K562 (cell line): ENCODE data around the gene UIMC1. TPM values are rescaled to one million over a fixed set of nuclear protein-coding genes. Genes with fewer than 3 reads are reported as not detected.

Experiments used
- ATAC-seq: fragments of 200-7000 bp; cut with Tn5 transposase; 3 replicates; pipeline ENCODE4 v1.9.1; 2020; ENCODE audit warnings: moderate library complexity
- BruUV-seq: library from RNA; stranded (reverse); fragments of 400-500 nt; replicated peaks from 2 replicates; lab custom pipeline; 2021; lab: Mats Ljungman, UMichigan
- CTCF ChIA-PET: fragments of 300-600 bp; formaldehyde crosslinking; extraction: SDS; loops from one replicate; lab custom pipeline; 2021; ENCODE audit warnings: low intra/inter-chr PET ratio; lab: Yijun Ruan, JAX
- POLR2A ChIA-PET: fragments of 300-600, 350-650 bp; sonication (Branson Sonifier 250); formaldehyde crosslinking; extraction: SDS; loops from one replicate; lab custom pipeline; 2021; ENCODE audit warnings: antibody characterized with exemption, inconsistent platforms; lab: Yijun Ruan, JAX
- DNase-seq, 4 experiments: peaks; one replicate each; pipeline versions ENCODE4 v3.0.0 to v3.0.0-alpha.2; 2011 to 2018; ENCODE audit warnings: low spot score in 3 of 4, mixed read lengths in 3 of 4; ENCODE audit errors: extremely low read depth in 1 of 4
- FAIRE-seq: peaks from 2 replicates; lab custom pipeline; 2011; peaks lifted over from hg19 to GRCh38; lab: Jason Lieb, UNC
- H2AFZ ChIP-seq: 2 replicates; pipeline ENCODE4 v1.6.0; 2011; ENCODE audit warnings: low read depth, low read length, control low read depth, inconsistent platforms
- H3K27ac ChIP-seq: fragments of 200-600 bp; 3 replicates; pipeline ENCODE4 v1.8.0; 2011; ENCODE audit warnings: low read depth, mild to moderate bottlenecking, control low read depth, inconsistent platforms, low read length, moderate library complexity, mixed read lengths; ENCODE audit errors: extremely low read depth
- H3K27me3 ChIP-seq, 2 experiments: fragments of 300-600 bp in 1 of 2; 2 replicates in 1 of 2; 3 replicates in 1 of 2; pipeline versions ENCODE4 v1.6.0 to v1.8.0; 2011; ENCODE audit warnings: inconsistent platforms in 2 of 2, low read length in 2 of 2, mild to moderate bottlenecking in 1 of 2, mixed read lengths in 1 of 2, moderate library complexity in 1 of 2; ENCODE audit not compliant: control insufficient read depth in 2 of 2, insufficient read depth in 2 of 2
- H3K36me3 ChIP-seq: fragments of 300-600 bp; 3 replicates; pipeline ENCODE4 v1.8.0; 2011; ENCODE audit warnings: mild to moderate bottlenecking, low read length, inconsistent platforms; ENCODE audit not compliant: control insufficient read depth, insufficient read depth
- H3K4me1 ChIP-seq, 2 experiments: fragments of 200-600 bp in 1 of 2; replicated peaks in 1 of 2; 2 replicates in 1 of 2; 3 replicates in 1 of 2; pipeline versions ENCODE4 v1.5.1 to v1.8.0; 2011; ENCODE audit warnings: inconsistent platforms in 2 of 2, low read length in 2 of 2, mild to moderate bottlenecking in 1 of 2, mixed read lengths in 1 of 2, moderate library complexity in 1 of 2; ENCODE audit not compliant: control insufficient read depth in 2 of 2, insufficient read depth in 2 of 2
- H3K4me2 ChIP-seq: 2 replicates; pipeline ENCODE4 v1.6.1; 2011; ENCODE audit warnings: low read length, control low read depth, inconsistent platforms, mixed read lengths; ENCODE audit not compliant: insufficient read depth
- H3K4me3 ChIP-seq: fragments of 200-600 bp; sonication (generic), shearing (Covaris generic); 2 replicates; pipeline ENCODE4 v1.5.1; 2016; ENCODE audit warnings: control low read depth, inconsistent platforms
- H3K79me2 ChIP-seq: fragments of 200-600 bp; 3 replicates; pipeline ENCODE4 v1.8.0; 2011; ENCODE audit warnings: low read length, inconsistent platforms; ENCODE audit not compliant: control insufficient read depth, insufficient read depth
- H3K9ac ChIP-seq, 2 experiments: 2 replicates each; pipeline versions ENCODE4 v1.6.0 to v1.6.1; 2011; ENCODE audit warnings: low read depth in 2 of 2, low read length in 2 of 2, control low read depth in 1 of 2, inconsistent platforms in 1 of 2, mild to moderate bottlenecking in 1 of 2, mixed read lengths in 1 of 2; ENCODE audit not compliant: insufficient read depth in 1 of 2
- H3K9me1 ChIP-seq: one replicate; pipeline ENCODE4 v1.6.0; 2011; ENCODE audit warnings: inconsistent platforms, mild to moderate bottlenecking, low read length, moderate library complexity; ENCODE audit not compliant: control insufficient read depth, insufficient read depth
- H3K9me3 ChIP-seq: replicated peaks from 2 replicates; pipeline ENCODE4 v1.5.1; 2011; ENCODE audit warnings: low read depth, low read length, inconsistent platforms; ENCODE audit not compliant: control insufficient read depth, insufficient read depth
- H4K20me1 ChIP-seq: replicated peaks from 2 replicates; pipeline ENCODE4 v1.6.1; 2011; ENCODE audit warnings: low read length, inconsistent platforms, mixed read lengths; ENCODE audit not compliant: control insufficient read depth, insufficient read depth
- CHCHD3 ChIP-seq: fragments of 250-450 bp; sonication (Bioruptor Pico); IDR thresholded peaks from 2 replicates; pipeline ENCODE4 v2.1.2; 2022; ENCODE audit warnings: mild to moderate bottlenecking
- CREB1 ChIP-seq, 2 experiments: sonication (generic) in 1 of 2; formaldehyde crosslinking in 1 of 2; IDR thresholded peaks; 2 replicates each; pipeline versions ENCODE4 v1.6.1 to v1.8.0; 2012 to 2022; ENCODE audit warnings: inconsistent platforms in 1 of 2, mild to moderate bottlenecking in 1 of 2, missing genetic modification reagents in 1 of 2, moderate library complexity in 1 of 2
- ETS2 ChIP-seq: IDR thresholded peaks from 2 replicates; pipeline ENCODE4 v1.6.1; 2016; ENCODE audit warnings: borderline replicate concordance, missing genetic modification characterization, mild to moderate bottlenecking, moderate library complexity, missing compliant biosample characterization; ENCODE audit not compliant: poor library complexity, severe bottlenecking
- NFIC ChIP-seq: fragments of 450-650 bp; IDR thresholded peaks from 2 replicates; pipeline ENCODE4 v1.6.1; 2017; ENCODE audit warnings: mild to moderate bottlenecking, inconsistent platforms
- SREBF2 ChIP-seq: sonication (generic); formaldehyde crosslinking; IDR thresholded peaks from 2 replicates; pipeline ENCODE4 v1.4.0; 2020; ENCODE audit warnings: mild to moderate bottlenecking, missing genetic modification reagents
- TAF7 ChIP-seq: fragments of 450-650 bp; IDR thresholded peaks from 2 replicates; pipeline ENCODE4 v1.6.1; 2016; ENCODE audit warnings: missing genetic modification characterization, missing compliant biosample characterization
- XRCC3 ChIP-seq: fragments of 450-650 bp; IDR thresholded peaks from 2 replicates; pipeline ENCODE4 v1.6.1; 2017; ENCODE audit warnings: mild to moderate bottlenecking, moderate library complexity
- ZNF311 ChIP-seq: fragments of 250-450 bp; sonication (Bioruptor Pico); IDR thresholded peaks from 2 replicates; pipeline ENCODE4 v1.4.0; 2020; ENCODE audit warnings: mild to moderate bottlenecking, moderate library complexity
- ZNF561 ChIP-seq: fragments of 450-650 bp; formaldehyde crosslinking; conservative IDR thresholded peaks from 2 replicates; pipeline ENCODE4 v1.4.0; 2020; ENCODE audit warnings: mild to moderate bottlenecking, moderate library complexity
- WGBS: fragments of 100-300 bp; shearing (Covaris generic); methylation state at CpG from one replicate; pipeline ENCODE4 v1.1.6; 2016; ENCODE audit warnings: low coverage, mixed read lengths; ENCODE audit not compliant: insufficient coverage; ENCODE audit errors: missing lambda C conversion rate; 5-methylcytosine and 5-hydroxymethylcytosine counted together
- in situ Hi-C: fragments of 300-500 bp; cut with MboI; formaldehyde crosslinking; loops from 4 replicates; pipeline ENCODE4 v1.15.0; 2018; ENCODE audit warnings: inconsistent platforms, mixed read lengths
- intact Hi-C: fragments of 100-400 bp; cut with micrococcal nuclease; formaldehyde crosslinking; loops from 2 replicates; pipeline ENCODE4 v1.14.2; 2022
- polyA plus RNA-seq, 8 experiments: library from polyadenylated mRNA; depleted of rRNA in 4 of 8; stranded (reverse) in 5 of 8; unstranded in 3 of 8; fragments of >200 nt; fragmentation: Nextera tagmentation in 2 of 8; fragmentation: Illumina TruSeq in 1 of 8; extraction: Ambion mirVana in 2 of 8; extraction: Trizol in 1 of 8; gene quantifications; 2 replicates each; pipeline versions ENCODE4 v1.2.1 to v1.2.3, GENCODE V29; 2011 to 2014; ENCODE audit warnings: inconsistent platforms in 1 of 8, missing spikeins in 1 of 8
- total RNA-seq, 7 experiments: library from RNA; depleted of rRNA in 6 of 7; stranded (reverse); fragments of >200 nt in 6 of 7; fragmentation: Illumina TruSeq in 2 of 7; extraction: Trizol in 2 of 7; gene quantifications; 2 replicates each; pipeline versions ENCODE4 v1.2.1 to v1.2.3, GENCODE V29; 2011 to 2021; ENCODE audit warnings: low replicate concordance in 1 of 7
- TF ChIP-seq, protein P1 (sequence below), 2 experiments: fragments of 450-650 bp; IDR thresholded peaks; 2 replicates each; pipeline ENCODE4 v1.6.1; 2018; ENCODE audit warnings: mild to moderate bottlenecking in 2 of 2, low read depth in 1 of 2; ENCODE audit not compliant: partially characterized antibody in 2 of 2

Gene UIMC1
- total and polyA plus RNA-seq, 9 of the 15 experiments (the other 6 are each of a cell fraction or from before 2014, with no cell fraction given): 14.9 to 51.7 (median 36.8) TPM

DNA sequence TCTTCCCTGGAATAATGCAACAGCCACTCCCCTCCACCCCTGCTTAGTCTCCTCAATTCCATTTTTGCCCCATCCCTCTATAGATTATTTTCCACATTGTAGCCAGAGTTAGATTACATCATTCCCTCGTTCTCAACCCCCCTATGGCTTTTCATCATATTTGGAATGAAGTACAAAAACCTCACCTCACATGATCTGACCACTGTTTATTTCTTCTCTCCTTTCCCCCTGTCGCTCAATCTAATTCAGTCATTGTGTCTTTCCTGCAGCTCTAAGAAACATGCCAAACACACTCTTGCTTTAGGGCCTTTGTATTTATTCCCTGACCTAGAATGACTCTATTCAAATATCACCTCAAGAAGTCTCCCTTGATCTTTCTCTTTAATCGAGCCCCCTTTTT, 84.9 kb downstream of the UIMC1 start:
- in situ Hi-C loops: no loop called here
- H3K27me3 ChIP-seq: no peaks in the 10 kb centered on the region
- BruUV-seq: no TSS peak
- H3K27ac ChIP-seq: no peak overlapping the region
- CTCF ChIA-PET: no interaction called here
- no peak for TF ChIP-seq SREBF2 (CRISPR knock-in tag)
- no peak for TF ChIP-seq NFIC
- no peak for TF ChIP-seq TAF7 (tag)
- TF ChIP-seq ETS2 (tag): no peak
- TF ChIP-seq ZNF561 (CRISPR knock-in tag): no peak
- TF ChIP-seq CHCHD3: no peak
- TF ChIP-seq, protein P1, sequence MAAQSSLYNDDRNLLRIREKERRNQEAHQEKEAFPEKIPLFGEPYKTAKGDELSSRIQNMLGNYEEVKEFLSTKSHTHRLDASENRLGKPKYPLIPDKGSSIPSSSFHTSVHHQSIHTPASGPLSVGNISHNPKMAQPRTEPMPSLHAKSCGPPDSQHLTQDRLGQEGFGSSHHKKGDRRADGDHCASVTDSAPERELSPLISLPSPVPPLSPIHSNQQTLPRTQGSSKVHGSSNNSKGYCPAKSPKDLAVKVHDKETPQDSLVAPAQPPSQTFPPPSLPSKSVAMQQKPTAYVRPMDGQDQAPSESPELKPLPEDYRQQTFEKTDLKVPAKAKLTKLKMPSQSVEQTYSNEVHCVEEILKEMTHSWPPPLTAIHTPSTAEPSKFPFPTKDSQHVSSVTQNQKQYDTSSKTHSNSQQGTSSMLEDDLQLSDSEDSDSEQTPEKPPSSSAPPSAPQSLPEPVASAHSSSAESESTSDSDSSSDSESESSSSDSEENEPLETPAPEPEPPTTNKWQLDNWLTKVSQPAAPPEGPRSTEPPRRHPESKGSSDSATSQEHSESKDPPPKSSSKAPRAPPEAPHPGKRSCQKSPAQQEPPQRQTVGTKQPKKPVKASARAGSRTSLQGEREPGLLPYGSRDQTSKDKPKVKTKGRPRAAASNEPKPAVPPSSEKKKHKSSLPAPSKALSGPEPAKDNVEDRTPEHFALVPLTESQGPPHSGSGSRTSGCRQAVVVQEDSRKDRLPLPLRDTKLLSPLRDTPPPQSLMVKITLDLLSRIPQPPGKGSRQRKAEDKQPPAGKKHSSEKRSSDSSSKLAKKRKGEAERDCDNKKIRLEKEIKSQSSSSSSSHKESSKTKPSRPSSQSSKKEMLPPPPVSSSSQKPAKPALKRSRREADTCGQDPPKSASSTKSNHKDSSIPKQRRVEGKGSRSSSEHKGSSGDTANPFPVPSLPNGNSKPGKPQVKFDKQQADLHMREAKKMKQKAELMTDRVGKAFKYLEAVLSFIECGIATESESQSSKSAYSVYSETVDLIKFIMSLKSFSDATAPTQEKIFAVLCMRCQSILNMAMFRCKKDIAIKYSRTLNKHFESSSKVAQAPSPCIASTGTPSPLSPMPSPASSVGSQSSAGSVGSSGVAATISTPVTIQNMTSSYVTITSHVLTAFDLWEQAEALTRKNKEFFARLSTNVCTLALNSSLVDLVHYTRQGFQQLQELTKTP (IDR thresholded peaks at IDR 0.05; ENCODE audit: low read depth in 1 of 2, partially characterized antibody in 2 of 2): no peak
- TF ChIP-seq XRCC3: no peak
- no peak for TF ChIP-seq ZNF311 (CRISPR knock-in tag)
- TF ChIP-seq CREB1 (IDR thresholded peaks at IDR 0.05): no peak
- no peak for TF ChIP-seq CREB1 (CRISPR knock-in tag; IDR thresholded peaks at IDR 0.05)
- TF ChIP-seq, all 486 proteins: peak for 0
- intact Hi-C loops: no loop called here
- no peak overlapping the region for H3K4me2 ChIP-seq
- FAIRE-seq: no peak
- no peak for ATAC-seq
- 78% methylated on average over 3 of the region's 3 CpGs for WGBS
- no peak overlapping the region for H3K9ac ChIP-seq
- H3K9me1 ChIP-seq: no peaks in the 10 kb centered on the region
- POLR2A ChIA-PET: interaction anchor here (0.8 kb wide), 1 partner anchor 9 kb away, joined by 3 read pairs; no protein-coding TSS in a partner anchor
- no peaks in the 10 kb centered on the region; the same call in 1 of the 2 replicates for H4K20me1 ChIP-seq
- DNase-seq: no peak
- no peak overlapping the region for H2AFZ ChIP-seq
- no peak overlapping the region for H3K4me3 ChIP-seq
- peaks cover 23% of the 10 kb centered on the region for H3K36me3 ChIP-seq
- H3K4me1 ChIP-seq: no peaks in the 10 kb centered on the region; a peak in 1 of 5 replicates
- H3K9me3 ChIP-seq: no peaks in the 10 kb centered on the region
- peaks cover 2% of the 10 kb centered on the region; the same call in 1 of the 3 replicates for H3K79me2 ChIP-seq
